Measurements from ENCODE around the gene AIRE. TPM values are rescaled to one million over a fixed set of nuclear protein-coding genes. Genes with fewer than 3 reads are reported as not detected.

Gene AIRE
- total and polyA plus RNA-seq, 2 of the 13 experiments (the other 11 are each of a cell fraction or from before 2014, with no cell fraction given) = not detected

DNA sequence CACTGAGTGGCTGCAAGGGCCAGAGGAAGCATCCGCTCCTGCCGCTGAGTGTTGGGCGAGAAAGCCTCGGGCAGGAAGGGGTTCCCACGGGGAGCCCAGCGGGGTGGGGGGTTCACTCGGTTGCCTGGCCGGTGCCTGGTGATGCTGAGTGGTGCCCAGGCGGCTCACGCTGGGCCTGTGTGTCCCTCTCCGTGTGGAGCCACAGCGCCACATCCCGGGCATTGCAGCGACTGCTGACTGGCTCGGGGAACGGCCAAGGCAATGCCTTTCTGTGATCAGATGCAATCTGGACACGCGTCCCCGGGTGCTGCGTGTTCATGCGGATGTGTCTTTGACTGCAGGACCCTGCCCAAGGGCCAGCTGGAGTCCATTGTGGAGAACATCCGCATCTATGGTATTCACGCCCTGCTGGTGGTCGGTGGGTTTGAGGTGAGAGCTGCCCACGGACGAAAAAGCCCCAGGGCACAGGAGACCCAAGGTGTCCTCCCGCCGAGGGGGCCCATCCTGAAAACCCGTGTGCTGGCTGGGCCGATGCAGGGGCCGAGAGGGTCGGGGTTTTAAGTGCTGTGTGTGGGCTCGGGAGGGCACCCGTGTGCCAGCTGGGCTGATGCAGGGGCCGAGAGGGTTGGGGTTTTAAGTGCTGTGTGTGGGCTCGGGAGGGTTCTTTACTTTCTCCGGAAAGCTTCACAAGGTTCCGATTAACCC, 37.1 kb downstream of the AIRE start:
- no peak for ATAC-seq
- 97% methylated on average over 26 of the region's 38 CpGs for WGBS (ENCODE audit: low lambda C conversion rate)
- no peaks in the 10 kb centered on the region for H3K4me1 ChIP-seq (ENCODE audit: insufficient read depth, low read length)
- intact Hi-C loops (cut with micrococcal nuclease; ENCODE audit: unreplicated experiment) (no loop called here), in situ Hi-C loops (cut with HindIII; ENCODE audit: extremely low pct_ligation_motif_present, low pct_unique_long_range_greater_than_20kb) (no loop called here)
- ChIA-PET POLR2A (no interaction called here), CTCF (ENCODE audit: low intra/inter-chr PET ratio, low total read pairs) (no interaction called here)
- H3K9me3 ChIP-seq (ENCODE audit: low read length) = no peaks in the 10 kb centered on the region
- H2AFZ ChIP-seq (ENCODE audit: low read length) = no peak overlapping the region
- H3K36me3 ChIP-seq (replicated peaks in 1 of 2; ENCODE audit: control insufficient read depth in 1 of 2, insufficient read depth in 2 of 2, low read length in 2 of 2) = peaks cover 16 to 53% of the 10 kb centered on the region in 2 experiments; a peak in 4 of 5 replicates
- DNase-seq (ENCODE audit: low spot score) = no peak
- no peaks in the 10 kb centered on the region for H3K79me2 ChIP-seq (ENCODE audit: insufficient read depth, low read length)
- H3K27me3 ChIP-seq (ENCODE audit: control insufficient read depth in 1 of 2, insufficient read depth in 2 of 2, low read length in 2 of 2) = no peaks in the 10 kb centered on the region
- BruUV-seq (replicated peaks) = no TSS peak
- H3K9ac ChIP-seq (ENCODE audit: insufficient read depth, low read depth, low read length) = no peak overlapping the region
- H3K4me2 ChIP-seq (ENCODE audit: low read depth, low read length) = no peak overlapping the region
- no peak for FAIRE-seq
- no peak for TF ChIP-seq PRMT3 (CRISPR knock-in tag; IDR thresholded peaks at IDR 0.05; ENCODE audit: borderline replicate concordance, low read depth)
- no peak for TF ChIP-seq ETS1 (CRISPR knock-in tag; IDR thresholded peaks at IDR 0.05)
- TF ChIP-seq UBTF (CRISPR knock-in tag; IDR thresholded peaks at IDR 0.05) = no peak
- TF ChIP-seq ZSCAN29 (CRISPR knock-in tag; conservative IDR thresholded peaks at IDR 0.05) = no peak
- no peak for TF ChIP-seq TFDP1 (CRISPR knock-in tag; IDR thresholded peaks at IDR 0.05; ENCODE audit: borderline replicate concordance)
- TF ChIP-seq RELA (CRISPR knock-in tag; IDR thresholded peaks at IDR 0.05) = no peak
- TF ChIP-seq ZFP36L1 (CRISPR knock-in tag; IDR thresholded peaks at IDR 0.05) = no peak
- TF ChIP-seq POLR2A (IDR thresholded peaks at IDR 0.05; ENCODE audit: insufficient read depth in 1 of 2, low read depth in 2 of 2, low read length in 2 of 2) = 0 out of 4 replicates have a peak, but pooled peaks of 1 of the 2 experiments have one; percentile 13
- 0 out of 2 replicates have a peak, but pooled peaks have one; percentile 40 for TF ChIP-seq AKAP8 (CRISPR knock-in tag; IDR thresholded peaks at IDR 0.05)
- TF ChIP-seq POGK (CRISPR knock-in tag; conservative IDR thresholded peaks at IDR 0.05) = no peak
- H4K20me1 ChIP-seq (ENCODE audit: insufficient read depth, low read length) = no peaks in the 10 kb centered on the region
- H3K4me3 ChIP-seq (replicated peaks in 1 of 3; ENCODE audit: insufficient read depth in 1 of 3, low read depth in 2 of 3, low read length in 3 of 3) = no peak overlapping the region
- no peak overlapping the region for H3K27ac ChIP-seq (ENCODE audit: extremely low read length, insufficient read depth, low read length)

Measured in HepG2 (cell line).